HG02759 (cell line): Measurements from ENCODE around the gene TXNL4B.
"Not testable (repeated sequence)": the region's sequence is repeated elsewhere in the genome, so short reads cannot be mapped to it uniquely, and the experiment has no call there.

Experiments used
- ATAC-seq: cut with Tn5 transposase; IDR thresholded peaks from one replicate; pipeline ENCODE4 v1.9.1; 2021; ENCODE audit warnings: mild to moderate bottlenecking, moderate library complexity; ENCODE audit not compliant: unreplicated experiment

TXNL4B gene

GRCh38 chr16:72076991-72077706 lies 16.3 kb downstream of the TXNL4B start:
- ATAC-seq = not testable (repeated sequence)

DNA sequence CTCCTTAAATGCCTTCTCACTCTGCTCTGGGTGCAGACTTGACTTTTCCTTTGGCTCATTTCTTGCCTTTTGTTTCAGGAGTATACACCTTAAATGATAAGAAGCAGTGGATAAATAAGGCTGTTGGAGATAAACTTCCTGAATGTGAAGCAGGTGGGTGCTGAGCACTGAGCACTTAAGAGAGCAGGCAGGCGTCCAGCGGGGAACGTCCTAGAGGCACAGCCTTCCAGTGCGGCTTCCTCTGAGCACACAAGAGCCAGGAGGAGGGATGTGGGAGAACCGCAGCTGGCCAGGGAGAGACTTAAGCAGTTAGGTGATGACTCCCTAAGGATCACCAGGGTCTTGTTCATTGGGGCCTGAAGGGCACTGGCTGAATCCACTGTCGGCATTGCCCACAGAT lies 18.4 kb downstream of the TXNL4B start:
- ATAC-seq = not testable (repeated sequence)

DNA sequence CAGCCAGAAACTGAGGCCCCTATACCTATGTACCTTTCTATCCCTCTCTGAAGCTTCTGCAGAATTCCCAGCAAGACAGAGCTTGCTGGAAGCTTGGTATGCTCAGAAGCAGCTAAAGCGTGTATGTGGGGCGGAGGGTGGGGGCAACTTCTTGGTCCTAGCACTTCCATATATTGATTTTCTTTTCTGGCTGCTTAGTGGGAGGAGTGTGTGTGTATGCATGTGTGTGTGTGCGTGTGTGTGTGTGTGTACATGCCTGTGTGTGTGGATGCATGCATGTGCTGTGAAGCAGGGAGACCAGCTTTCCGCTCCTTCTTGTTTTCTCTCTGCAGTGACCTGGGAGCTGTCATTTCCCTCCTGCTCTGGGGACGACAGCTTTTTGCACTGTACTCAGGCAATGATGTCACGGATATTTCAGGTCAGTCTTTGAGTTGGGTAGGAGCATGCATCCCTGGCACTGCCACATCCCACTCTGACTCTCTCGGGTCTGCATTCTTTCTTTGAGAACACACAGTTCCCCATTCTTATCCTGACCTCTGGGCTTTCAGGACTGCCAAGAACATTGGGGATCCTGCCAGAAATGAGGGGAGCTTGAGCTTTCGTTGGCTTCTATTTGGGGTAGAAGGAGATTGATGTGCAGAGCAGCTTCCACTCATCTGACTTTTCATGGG lies 19.7 kb downstream of the TXNL4B start:
- ATAC-seq = no peak

DNA sequence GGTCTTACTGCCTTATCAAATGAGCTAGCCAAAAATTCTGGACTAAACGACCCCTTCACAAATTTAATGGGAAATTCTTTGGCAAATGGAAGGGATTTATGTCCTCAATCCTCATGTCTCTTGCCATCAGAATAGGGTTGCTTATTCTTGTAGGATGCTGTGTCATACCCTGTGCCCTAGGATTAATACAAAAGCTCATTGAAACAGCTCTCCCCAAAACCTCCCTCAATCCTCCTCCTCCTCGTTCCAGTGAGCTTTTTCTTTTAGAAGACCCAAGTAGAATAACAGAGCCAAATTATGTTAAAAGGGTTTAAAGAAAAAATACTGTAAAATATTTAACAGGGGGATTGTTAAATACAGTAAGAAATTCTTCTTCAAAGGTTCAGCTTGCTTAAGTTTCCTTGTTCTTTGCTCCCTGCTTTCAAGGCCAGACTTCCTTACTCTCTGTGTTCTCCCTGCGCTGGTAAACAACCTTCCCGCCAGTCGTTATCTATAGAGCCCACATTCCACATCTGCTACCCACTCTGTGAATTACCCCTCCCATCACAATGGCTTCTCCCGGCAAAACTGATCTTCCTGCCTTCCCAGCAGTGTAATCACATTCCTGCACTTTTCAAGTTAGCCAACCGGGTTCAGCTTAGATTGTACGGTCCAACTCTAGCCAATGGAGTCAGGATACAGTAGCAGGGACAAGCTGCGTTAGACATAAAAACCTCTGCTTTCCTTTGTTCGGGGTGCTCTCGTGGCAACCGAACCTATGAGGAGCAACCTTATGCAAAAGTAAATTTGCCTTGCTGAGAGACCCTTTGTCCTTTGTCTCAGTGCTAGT lies 20.7 kb downstream of the TXNL4B start:
- ATAC-seq = no peak

DNA sequence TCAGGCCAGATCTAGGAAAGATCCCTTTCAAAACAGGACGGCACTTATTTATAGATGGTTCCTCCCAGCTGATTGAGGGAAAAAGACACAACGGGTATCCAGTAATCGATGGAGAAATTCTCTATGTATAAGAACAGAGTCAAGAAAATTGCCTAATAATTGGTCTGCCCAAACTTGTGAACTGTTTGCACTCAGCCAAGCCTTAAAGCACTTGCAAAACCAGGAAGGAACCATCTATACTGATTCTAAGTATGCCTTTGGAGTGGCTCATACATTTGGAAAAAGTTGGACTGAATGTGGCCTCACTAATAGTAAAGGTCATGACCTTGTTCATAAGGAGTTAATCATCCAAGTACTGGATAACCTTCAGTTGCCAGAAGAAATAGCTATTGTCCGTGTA lies 24.5 kb downstream of the TXNL4B start:
- no peak for ATAC-seq

GRCh38 chr16:72066747-72067146 lies 26.7 kb downstream of the TXNL4B start:
- peak; percentile 57 for ATAC-seq

DNA sequence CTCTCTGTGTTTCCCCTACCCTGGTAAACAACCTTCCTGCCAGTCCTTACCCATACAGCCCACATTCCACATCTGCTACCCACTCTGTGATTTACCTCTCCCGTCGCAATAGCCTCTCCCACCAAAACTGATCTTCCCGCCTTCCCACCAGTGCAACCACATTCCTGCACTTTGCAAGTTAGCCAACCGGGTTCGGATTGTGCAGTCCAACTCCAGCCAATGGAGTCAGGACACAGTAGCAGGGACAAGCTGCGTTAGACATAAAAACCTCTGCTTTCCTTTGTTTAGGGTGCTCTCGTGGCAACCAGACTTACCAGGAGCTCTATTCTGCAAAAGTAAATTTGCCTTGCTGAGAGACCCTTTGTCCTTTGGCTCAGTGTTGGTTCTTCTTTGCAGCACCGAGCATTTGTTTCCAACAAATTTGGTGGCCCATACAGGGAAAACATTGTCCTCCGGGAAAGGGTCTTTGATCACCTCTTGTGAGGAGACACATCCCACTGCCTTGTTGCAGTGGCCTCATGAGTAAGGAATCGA lies 29.0 kb downstream of the TXNL4B start:
- no peak for ATAC-seq

DNA sequence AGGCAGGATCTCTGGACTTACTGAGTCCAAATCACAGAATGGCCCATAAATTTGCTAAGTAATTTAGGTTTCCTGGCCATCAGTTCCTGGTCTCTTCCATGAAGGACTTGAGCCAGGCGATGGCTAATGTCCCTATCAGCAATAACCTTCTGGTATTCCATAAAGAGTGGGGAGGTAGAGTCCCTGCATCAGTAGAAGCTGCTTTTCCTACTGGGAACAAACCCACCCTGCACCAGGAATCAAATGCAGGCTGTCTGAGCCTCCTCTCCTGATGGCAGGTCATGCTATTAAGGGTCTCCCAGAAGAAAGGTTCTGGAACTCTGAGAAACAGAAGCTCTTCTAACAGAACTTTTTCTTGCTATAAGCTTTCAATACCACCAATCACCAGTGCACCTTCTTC lies 31.9 kb downstream of the TXNL4B start:
- ATAC-seq = no peak

DNA sequence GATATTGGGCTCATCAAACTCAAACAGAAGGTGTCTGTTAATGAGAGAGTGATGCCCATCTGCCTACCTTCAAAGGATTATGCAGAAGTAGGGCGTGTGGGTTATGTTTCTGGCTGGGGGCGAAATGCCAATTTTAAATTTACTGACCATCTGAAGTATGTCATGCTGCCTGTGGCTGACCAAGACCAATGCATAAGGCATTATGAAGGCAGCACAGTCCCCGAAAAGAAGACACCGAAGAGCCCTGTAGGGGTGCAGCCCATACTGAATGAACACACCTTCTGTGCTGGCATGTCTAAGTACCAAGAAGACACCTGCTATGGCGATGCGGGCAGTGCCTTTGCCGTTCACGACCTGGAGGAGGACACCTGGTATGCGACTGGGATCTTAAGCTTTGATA lies 33.0 kb downstream of the TXNL4B start:
- no peak for ATAC-seq

- not testable (repeated sequence) for ATAC-seq
Measured at GRCh38 chr16:72059060-72059459, 34.4 kb downstream of the TXNL4B start.

- not testable (repeated sequence) for ATAC-seq
Measured at GRCh38 chr16:72057313-72057712, 36.1 kb downstream of the TXNL4B start.

DNA sequence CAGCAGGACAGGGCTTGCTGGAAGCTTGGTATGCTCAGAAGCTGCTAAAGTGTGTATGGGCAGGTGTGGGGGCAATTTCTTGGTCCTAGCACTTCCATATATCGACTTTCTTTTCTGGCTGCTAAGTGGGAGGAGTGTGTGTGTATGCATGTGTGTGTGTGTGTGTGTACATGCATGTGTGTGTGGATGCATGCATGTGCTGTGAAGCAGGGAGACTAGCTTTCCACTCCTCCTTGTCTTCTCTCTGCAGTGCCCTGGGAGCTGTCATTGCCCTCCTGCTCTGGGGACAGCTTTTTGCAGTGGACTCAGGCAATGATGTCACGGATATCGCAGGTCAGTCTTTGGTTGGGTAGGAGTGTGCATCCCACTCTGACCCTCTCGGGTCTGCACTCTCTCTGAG lies 37.5 kb downstream of the TXNL4B start:
- ATAC-seq = no peak

DNA sequence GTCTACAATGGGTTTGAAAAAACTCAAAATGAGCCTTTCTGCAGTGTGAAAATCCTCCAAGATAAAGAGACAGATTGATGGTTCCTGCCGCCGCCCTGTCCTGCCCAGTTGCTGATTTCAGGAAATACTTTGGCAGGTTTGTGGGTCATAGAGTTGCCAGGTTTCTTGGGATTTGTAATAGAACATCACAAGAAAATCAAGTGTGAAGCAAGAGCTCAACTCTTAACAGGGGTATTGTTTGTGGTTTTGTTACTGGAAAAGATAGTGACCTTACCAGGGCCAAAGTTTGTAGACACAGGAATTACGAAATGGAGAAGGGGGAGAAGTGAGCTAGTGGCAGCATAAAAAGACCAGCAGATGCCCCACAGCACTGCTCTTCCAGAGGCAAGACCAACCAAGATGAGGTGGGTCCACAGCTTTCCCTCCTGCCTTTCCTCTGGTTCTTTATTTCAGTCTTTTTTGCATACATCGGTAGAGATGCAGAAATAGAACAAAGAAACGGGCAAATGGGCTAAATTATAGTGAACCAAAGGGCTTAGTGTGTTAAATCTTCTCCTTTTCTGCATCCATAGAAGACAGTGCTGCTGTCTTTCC lies 39.1 kb downstream of the TXNL4B start, which contains the start of gene HP:
TSS of gene HP (plus strand) at position 252 of the 594 bp plus-strand sequence. CDS start at position 400, 148 bp downstream.
- not testable (repeated sequence) for ATAC-seq

GRCh38 chr16:72051818-72052217 lies 41.6 kb downstream of the TXNL4B start:
- ATAC-seq = no peak

DNA sequence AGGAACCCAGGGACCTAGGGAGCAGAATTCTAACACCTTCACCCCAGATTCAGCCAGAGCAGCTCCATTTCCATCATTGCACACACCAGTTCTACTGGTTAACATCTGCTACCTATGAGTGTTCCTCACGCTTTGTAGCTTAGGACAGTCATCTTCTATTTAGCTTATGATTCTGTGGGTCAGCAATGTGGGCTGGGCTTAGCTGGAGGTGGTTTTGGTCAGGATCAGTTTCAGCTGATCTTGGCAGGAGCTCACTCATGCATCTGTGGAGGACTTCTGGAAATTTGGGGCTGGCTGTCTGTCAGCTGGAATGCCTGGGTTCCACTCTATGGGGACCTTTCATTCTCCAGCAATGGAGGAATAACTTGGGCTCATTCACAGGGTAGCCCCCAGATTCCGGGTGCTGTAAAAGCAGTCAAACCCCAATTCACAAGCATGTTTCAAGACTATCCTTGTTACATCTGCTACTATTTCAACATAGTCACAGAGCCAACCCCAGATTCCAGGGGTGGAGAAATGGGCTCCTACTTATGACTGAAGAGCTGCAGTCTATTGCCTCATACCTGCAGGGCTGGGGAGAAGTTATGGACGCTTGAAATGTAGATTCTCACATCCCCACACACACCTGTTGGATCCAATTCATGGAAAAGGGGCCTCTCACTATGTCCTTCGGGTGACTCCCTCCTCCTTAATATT lies 42.5 kb downstream of the TXNL4B start:
- no peak for ATAC-seq

DNA sequence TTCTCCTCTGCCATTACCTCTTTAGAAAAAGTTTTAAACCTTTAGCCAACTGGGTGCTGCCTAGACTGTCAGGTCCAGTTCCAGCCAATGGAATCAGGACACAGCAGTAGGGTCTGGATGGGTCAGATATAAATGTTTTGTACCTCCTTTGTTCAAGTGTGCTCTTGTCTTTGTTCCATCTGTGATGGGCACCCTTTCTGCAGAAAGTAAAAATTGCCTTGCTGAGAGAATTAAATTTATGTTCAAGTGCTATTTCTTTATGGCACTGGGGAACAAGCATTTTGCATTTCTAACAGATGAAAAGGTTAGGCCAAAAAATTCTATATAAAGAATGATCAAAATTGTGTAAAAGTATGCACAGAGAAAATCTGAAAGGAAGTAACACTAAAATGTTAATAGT lies 44.3 kb downstream of the TXNL4B start:
- no peak for ATAC-seq

GRCh38 chr16:72044825-72045359 lies 48.5 kb downstream of the TXNL4B start:
- no peak for ATAC-seq

DNA sequence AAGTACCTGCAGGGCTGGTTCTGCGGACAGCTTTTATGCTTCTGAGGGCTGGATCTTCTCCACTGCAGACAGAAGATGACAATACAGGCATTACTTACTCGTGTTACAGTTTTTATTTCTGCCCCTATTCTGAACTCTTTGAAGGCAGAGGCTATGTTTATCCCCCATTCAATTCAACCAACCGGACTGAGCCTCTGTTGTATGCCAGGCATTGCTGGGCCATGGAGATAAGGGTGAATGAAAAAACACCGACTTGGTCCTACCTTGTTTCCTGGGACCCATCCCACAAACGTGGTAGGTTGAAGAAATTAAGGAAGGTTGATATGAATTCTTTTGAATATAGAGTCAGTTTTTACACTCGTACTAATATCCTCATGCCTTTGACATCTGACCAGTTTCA lies 49.1 kb downstream of the TXNL4B start:
- no peak for ATAC-seq

GRCh38 chr16:72043539-72043938 lies 49.9 kb downstream of the TXNL4B start:
- no peak for ATAC-seq

DNA sequence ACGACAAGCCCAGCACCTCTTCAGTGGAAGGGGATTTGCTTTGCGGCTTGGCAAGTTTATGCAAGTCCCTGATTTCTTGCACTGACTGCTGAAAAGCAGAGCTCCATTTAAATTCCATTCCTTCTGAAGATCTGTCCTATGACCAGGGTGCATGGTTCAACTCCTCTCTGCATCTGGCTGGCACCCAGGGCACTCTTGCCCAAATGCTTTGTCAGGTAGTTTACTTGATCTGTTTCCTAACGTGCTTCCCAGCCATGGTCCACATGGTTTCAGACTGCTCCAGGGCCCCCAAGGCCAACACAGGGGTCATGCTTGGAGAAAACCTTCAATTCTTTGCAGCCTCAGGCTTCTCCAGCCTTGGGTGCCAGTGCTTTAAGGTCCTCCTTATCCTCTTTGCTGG lies 50.4 kb downstream of the TXNL4B start:
- ATAC-seq = no peak
